MM.1S (cell line): Measurements from ENCODE around the gene ATXN1.

Experiments used
- EZH2 ChIP-seq: fragments of 300-600 bp; sonication (generic); optimal IDR thresholded peaks from 2 replicates; pipeline ENCODE3; 2017; ENCODE audit warnings: low read depth, mild to moderate bottlenecking, antibody characterized with exemption, low read length, mixed read lengths
- EZH2phosphoT487 ChIP-seq: fragments of 300-600 bp; sonication (generic); IDR thresholded peaks from 2 replicates; pipeline ENCODE4 v1.6.1; 2018; ENCODE audit warnings: antibody characterized with exemption, low read length
- TF ChIP-seq, protein P1 (sequence below): fragments of 300-600 bp; sonication (generic); IDR thresholded peaks from 2 replicates; pipeline ENCODE4 v1.5.1; 2016; ENCODE audit warnings: antibody characterized with exemption, low read length, mixed read lengths

DNA sequence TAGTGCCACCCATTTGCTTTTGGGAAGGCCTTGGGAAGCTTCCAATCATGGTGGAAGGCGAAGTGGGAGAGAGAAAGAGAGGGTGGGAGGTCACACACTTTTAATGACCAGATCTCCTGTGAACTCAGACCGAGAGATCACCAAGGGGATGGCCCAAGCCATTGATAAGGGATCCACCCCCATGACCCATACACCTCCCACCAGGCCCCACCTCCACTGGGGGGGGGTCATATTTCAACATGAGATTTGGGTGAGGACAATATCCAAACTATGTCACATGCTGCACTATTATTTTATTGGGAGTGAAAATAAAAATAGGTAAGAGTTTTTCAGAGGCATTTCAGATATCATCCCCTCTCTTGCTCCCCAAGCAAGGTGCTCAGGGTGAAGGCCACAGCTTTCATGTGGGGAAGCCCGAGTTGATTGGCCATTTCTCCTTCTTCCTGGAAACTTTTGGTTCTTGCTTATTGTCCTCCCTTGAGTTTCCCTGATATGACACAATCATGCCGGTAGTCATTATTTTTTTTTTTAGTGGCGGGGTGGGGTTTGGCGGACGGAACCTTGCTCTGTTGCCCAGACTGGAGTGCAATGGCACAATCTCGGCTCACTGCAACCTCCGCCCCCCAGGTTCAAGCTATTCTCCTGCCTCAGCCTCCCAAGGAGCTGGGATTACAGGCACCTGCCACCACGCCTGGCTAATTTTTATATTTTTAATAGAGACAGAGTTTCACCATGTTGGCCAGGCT, 507.7 kb downstream of the ATXN1 start:
- TF ChIP-seq, protein P1, sequence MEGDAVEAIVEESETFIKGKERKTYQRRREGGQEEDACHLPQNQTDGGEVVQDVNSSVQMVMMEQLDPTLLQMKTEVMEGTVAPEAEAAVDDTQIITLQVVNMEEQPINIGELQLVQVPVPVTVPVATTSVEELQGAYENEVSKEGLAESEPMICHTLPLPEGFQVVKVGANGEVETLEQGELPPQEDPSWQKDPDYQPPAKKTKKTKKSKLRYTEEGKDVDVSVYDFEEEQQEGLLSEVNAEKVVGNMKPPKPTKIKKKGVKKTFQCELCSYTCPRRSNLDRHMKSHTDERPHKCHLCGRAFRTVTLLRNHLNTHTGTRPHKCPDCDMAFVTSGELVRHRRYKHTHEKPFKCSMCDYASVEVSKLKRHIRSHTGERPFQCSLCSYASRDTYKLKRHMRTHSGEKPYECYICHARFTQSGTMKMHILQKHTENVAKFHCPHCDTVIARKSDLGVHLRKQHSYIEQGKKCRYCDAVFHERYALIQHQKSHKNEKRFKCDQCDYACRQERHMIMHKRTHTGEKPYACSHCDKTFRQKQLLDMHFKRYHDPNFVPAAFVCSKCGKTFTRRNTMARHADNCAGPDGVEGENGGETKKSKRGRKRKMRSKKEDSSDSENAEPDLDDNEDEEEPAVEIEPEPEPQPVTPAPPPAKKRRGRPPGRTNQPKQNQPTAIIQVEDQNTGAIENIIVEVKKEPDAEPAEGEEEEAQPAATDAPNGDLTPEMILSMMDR = no peak
- TF ChIP-seq EZH2 (no peak), EZH2phosphoT487 (no peak)
